Activated B cell treated with CpG ODN at 0.5 μM for 24 hours (primary cell): ENCODE data around the gene MAD1L1. TPM values are rescaled to one million over a fixed set of nuclear protein-coding genes. Genes with fewer than 3 reads are reported as not detected.
"Not testable (repeated sequence)": the region's sequence is repeated elsewhere in the genome, so short reads cannot be mapped to it uniquely, and the experiment has no call there.

Source experiments
- ATAC-seq: fragments of 200-7000 bp; cut with Tn5 transposase; one replicate; pipeline ENCODE4 v1.10.0; 2021; ENCODE audit warnings: low read depth, mild to moderate bottlenecking, moderate library complexity
- CTCF ChIA-PET: fragments of 350-600 bp; sonication (Branson Sonifier 250); formaldehyde crosslinking; loops from one replicate; lab custom pipeline; 2021; ENCODE audit warnings: antibody characterized with exemption; lab: Charles Lee
- POLR2A ChIA-PET: fragments of 350-600 bp; sonication (Branson Sonifier 250); formaldehyde crosslinking; loops from one replicate; lab custom pipeline; 2021; ENCODE audit warnings: antibody characterized with exemption; lab: Charles Lee
- DNase-seq: peaks from one replicate; pipeline ENCODE4 v3.0.0; 2022
- H3K27ac Mint-ChIP-seq: one replicate; pipeline ENCODE4 v1.8.0; 2020; ENCODE audit warnings: mixed read lengths
- H3K27me3 Mint-ChIP-seq: one replicate; pipeline ENCODE4 v1.8.0; 2021; ENCODE audit warnings: mixed read lengths
- H3K36me3 Mint-ChIP-seq: one replicate; pipeline ENCODE4 v1.8.0; 2021; ENCODE audit warnings: low read depth, mixed read lengths
- H3K4me1 Mint-ChIP-seq: one replicate; pipeline ENCODE4 v1.8.0; 2021; ENCODE audit warnings: mixed read lengths
- H3K4me3 Mint-ChIP-seq: one replicate; pipeline ENCODE4 v1.8.0; 2020; ENCODE audit warnings: mild to moderate bottlenecking, mixed read lengths
- H3K9me3 Mint-ChIP-seq: one replicate; pipeline ENCODE4 v1.8.0; 2020; ENCODE audit warnings: mixed read lengths
- CTCF ChIP-seq: fragments of 200-600 bp; IDR thresholded peaks from one replicate; pipeline ENCODE4 v1.8.0; 2022; ENCODE audit warnings: antibody characterized with exemption, mild to moderate bottlenecking
- intact Hi-C: fragments of 100-400 bp; cut with micrococcal nuclease; formaldehyde crosslinking; loops from one replicate; pipeline ENCODE4 v1.15.1; 2024
- total RNA-seq: library from RNA; stranded (reverse); gene quantifications from 2 replicates; pipeline ENCODE4 v1.2.3, GENCODE V29; 2022

Gene MAD1L1
- total RNA-seq, 1 donor from 2014 or later, result 54.6 TPM

- Mint-ChIP-seq H3K4me3 (no peak overlapping the region), H3K36me3 (peaks cover 38% of the 10 kb centered on the region), H3K9me3 (no peaks in the 10 kb centered on the region), H3K27ac (no peak overlapping the region), H3K4me1 (peaks cover 42% of the 10 kb centered on the region), H3K27me3 (no peaks in the 10 kb centered on the region)
- DNase-seq, result no peak
- intact Hi-C loops, result no loop called here
- ChIA-PET CTCF (no interaction called here), POLR2A (no interaction called here)
- no peak for ATAC-seq
- TF ChIP-seq CTCF, result no peak
Measured at GRCh38 chr7:1930381-1931065, 302.2 kb downstream of the MAD1L1 start.

- DNase-seq, H3K27me3 Mint-ChIP-seq, H3K4me3 Mint-ChIP-seq, H3K27ac Mint-ChIP-seq, CTCF ChIA-PET, H3K9me3 Mint-ChIP-seq, POLR2A ChIA-PET, intact Hi-C loops, ATAC-seq: not testable (repeated sequence)
- H3K36me3 Mint-ChIP-seq, result peaks cover 32% of the 10 kb centered on the region
- peaks cover 47% of the 10 kb centered on the region for H3K4me1 Mint-ChIP-seq
Measured at GRCh38 chr7:1929349-1929925, 303.3 kb downstream of the MAD1L1 start.

GRCh38 chr7:1928645-1929348 lies 303.9 kb downstream of the MAD1L1 start:
- no peak for TF ChIP-seq CTCF
- ATAC-seq, result no peak
- CTCF ChIA-PET, result no interaction called here
- peaks cover 49% of the 10 kb centered on the region for H3K4me1 Mint-ChIP-seq
- peaks cover 33% of the 10 kb centered on the region for H3K36me3 Mint-ChIP-seq
- no peak for DNase-seq
- no peak overlapping the region for H3K27ac Mint-ChIP-seq
- no peak overlapping the region for H3K4me3 Mint-ChIP-seq
- H3K27me3 Mint-ChIP-seq, result no peaks in the 10 kb centered on the region
- POLR2A ChIA-PET, result no interaction called here
- no peaks in the 10 kb centered on the region for H3K9me3 Mint-ChIP-seq
- intact Hi-C loops, result no loop called here

GRCh38 chr7:1927937-1928644 lies 304.7 kb downstream of the MAD1L1 start:
- no peaks in the 10 kb centered on the region for H3K9me3 Mint-ChIP-seq
- DNase-seq (no peak), ATAC-seq (peak; percentile 35)
- peak overlapping the region; percentile 27 for H3K27ac Mint-ChIP-seq
- H3K27me3 Mint-ChIP-seq, result no peaks in the 10 kb centered on the region
- H3K36me3 Mint-ChIP-seq, result peaks cover 30% of the 10 kb centered on the region
- POLR2A ChIA-PET, result no interaction called here
- intact Hi-C loops, result loop anchor here (1.0 kb wide), 1 partner anchor 12 kb away; no protein-coding TSS in a partner anchor
- H3K4me3 Mint-ChIP-seq, result no peak overlapping the region
- CTCF ChIA-PET, result no interaction called here
- H3K4me1 Mint-ChIP-seq, result peaks cover 51% of the 10 kb centered on the region
- no peak for TF ChIP-seq CTCF

- Mint-ChIP-seq H3K27ac (no peak overlapping the region), H3K4me3 (peak overlapping the region; percentile 3), H3K4me1 (peaks cover 51% of the 10 kb centered on the region), H3K36me3 (peaks cover 28% of the 10 kb centered on the region), H3K27me3 (no peaks in the 10 kb centered on the region), H3K9me3 (no peaks in the 10 kb centered on the region)
- TF ChIP-seq CTCF, result no peak
- DNase-seq (no peak), ATAC-seq (no peak)
- ChIA-PET CTCF (no interaction called here), POLR2A (no interaction called here)
- intact Hi-C loops, result loop anchor here (1.0 kb wide), 1 partner anchor 13 kb away; no protein-coding TSS in a partner anchor
Measured at GRCh38 chr7:1926908-1927306, 305.8 kb downstream of the MAD1L1 start.
